Osteocyte (in vitro differentiated cells): Measurements from ENCODE around the gene IL17RA. TPM values are rescaled to one million over a fixed set of nuclear protein-coding genes. Genes with fewer than 3 reads are reported as not detected.

ENCODE experiments used
- DNase-seq: peaks from one replicate; pipeline ENCODE4 v3.0.0; 2021; ENCODE audit warnings: mixed read lengths; ENCODE audit not compliant: unreplicated experiment; ENCODE audit errors: extremely low spot score
- H3K27ac Mint-ChIP-seq: one replicate; pipeline ENCODE4 v1.8.0; 2021; ENCODE audit warnings: mild to moderate bottlenecking, mixed read lengths; ENCODE audit not compliant: unreplicated experiment
- H3K27me3 Mint-ChIP-seq: one replicate; pipeline ENCODE4 v1.8.0; 2021; ENCODE audit warnings: mixed read lengths; ENCODE audit not compliant: unreplicated experiment
- H3K36me3 Mint-ChIP-seq: one replicate; pipeline ENCODE4 v1.8.0; 2021; ENCODE audit warnings: mixed read lengths; ENCODE audit not compliant: unreplicated experiment
- H3K4me1 Mint-ChIP-seq: one replicate; pipeline ENCODE4 v1.8.0; 2021; ENCODE audit warnings: mixed read lengths; ENCODE audit not compliant: unreplicated experiment
- H3K4me3 Mint-ChIP-seq: one replicate; pipeline ENCODE4 v1.8.0; 2021; ENCODE audit warnings: mild to moderate bottlenecking, moderate library complexity, mixed read lengths; ENCODE audit not compliant: unreplicated experiment
- H3K9me3 Mint-ChIP-seq: one replicate; pipeline ENCODE4 v1.8.0; 2021; ENCODE audit warnings: mixed read lengths; ENCODE audit not compliant: unreplicated experiment
- total RNA-seq: library from RNA; stranded (reverse); gene quantifications from 2 replicates; pipeline ENCODE4 v1.2.1, GENCODE V29; 2021
- TF ChIP-seq, protein P1 (sequence below): fragments of 200-600 bp; sonication (generic); IDR thresholded peaks from 2 replicates; pipeline ENCODE4 v1.5.0; 2021; ENCODE audit warnings: antibody characterized with exemption, mild to moderate bottlenecking, moderate library complexity

The IL17RA gene
- total RNA-seq, 1 donor from 2014 or later = 12.1 TPM

DNA sequence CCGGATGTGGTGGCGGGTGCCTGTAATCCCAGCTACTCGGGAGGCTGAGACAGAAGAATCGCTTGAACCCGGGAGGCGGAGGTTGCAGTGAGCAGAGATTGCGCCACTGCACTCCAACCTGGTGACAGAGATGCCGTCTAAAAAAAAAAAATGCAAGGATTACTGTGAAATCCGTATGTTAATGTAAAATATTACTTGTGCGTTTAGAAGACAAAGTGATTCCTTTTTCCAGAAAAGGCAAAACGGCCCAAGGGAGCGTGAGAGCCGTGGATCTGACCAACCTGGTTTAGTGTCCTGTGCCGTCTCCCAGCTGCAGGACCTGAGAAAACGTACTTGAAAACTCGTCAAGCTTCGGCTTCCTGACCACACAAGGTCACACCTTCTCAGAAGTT lies 73.4 kb downstream of the IL17RA start:
- DNase-seq = no peak
- no peaks in the 10 kb centered on the region for H3K9me3 Mint-ChIP-seq
- H3K4me1 Mint-ChIP-seq = peaks cover 21% of the 10 kb centered on the region
- H3K36me3 Mint-ChIP-seq = no peaks in the 10 kb centered on the region
- no peaks in the 10 kb centered on the region for H3K27me3 Mint-ChIP-seq
- H3K27ac Mint-ChIP-seq = peak overlapping the region; percentile 77
- peak overlapping the region; percentile 82 for H3K4me3 Mint-ChIP-seq
- TF ChIP-seq, protein P1, sequence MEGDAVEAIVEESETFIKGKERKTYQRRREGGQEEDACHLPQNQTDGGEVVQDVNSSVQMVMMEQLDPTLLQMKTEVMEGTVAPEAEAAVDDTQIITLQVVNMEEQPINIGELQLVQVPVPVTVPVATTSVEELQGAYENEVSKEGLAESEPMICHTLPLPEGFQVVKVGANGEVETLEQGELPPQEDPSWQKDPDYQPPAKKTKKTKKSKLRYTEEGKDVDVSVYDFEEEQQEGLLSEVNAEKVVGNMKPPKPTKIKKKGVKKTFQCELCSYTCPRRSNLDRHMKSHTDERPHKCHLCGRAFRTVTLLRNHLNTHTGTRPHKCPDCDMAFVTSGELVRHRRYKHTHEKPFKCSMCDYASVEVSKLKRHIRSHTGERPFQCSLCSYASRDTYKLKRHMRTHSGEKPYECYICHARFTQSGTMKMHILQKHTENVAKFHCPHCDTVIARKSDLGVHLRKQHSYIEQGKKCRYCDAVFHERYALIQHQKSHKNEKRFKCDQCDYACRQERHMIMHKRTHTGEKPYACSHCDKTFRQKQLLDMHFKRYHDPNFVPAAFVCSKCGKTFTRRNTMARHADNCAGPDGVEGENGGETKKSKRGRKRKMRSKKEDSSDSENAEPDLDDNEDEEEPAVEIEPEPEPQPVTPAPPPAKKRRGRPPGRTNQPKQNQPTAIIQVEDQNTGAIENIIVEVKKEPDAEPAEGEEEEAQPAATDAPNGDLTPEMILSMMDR = no peak

GRCh38 chr22:17158568-17159503 lies 74.0 kb downstream of the IL17RA start, which contains the start of gene HDHD5:
TSS of gene HDHD5 (minus strand) at chr22:17159277. CDS start at chr22:17159251, 26 bp downstream.
- Mint-ChIP-seq H3K4me1 (peaks cover 21% of the 10 kb centered on the region), H3K36me3 (no peaks in the 10 kb centered on the region), H3K4me3 (peak within 1 kb of the TSS; percentile 87), H3K9me3 (no peaks in the 10 kb centered on the region), H3K27me3 (no peaks in the 10 kb centered on the region), H3K27ac (peak within 1 kb of the TSS; percentile 77)
- peak; percentile 93 for DNase-seq
- TF ChIP-seq, protein P1 = no peak

DNA sequence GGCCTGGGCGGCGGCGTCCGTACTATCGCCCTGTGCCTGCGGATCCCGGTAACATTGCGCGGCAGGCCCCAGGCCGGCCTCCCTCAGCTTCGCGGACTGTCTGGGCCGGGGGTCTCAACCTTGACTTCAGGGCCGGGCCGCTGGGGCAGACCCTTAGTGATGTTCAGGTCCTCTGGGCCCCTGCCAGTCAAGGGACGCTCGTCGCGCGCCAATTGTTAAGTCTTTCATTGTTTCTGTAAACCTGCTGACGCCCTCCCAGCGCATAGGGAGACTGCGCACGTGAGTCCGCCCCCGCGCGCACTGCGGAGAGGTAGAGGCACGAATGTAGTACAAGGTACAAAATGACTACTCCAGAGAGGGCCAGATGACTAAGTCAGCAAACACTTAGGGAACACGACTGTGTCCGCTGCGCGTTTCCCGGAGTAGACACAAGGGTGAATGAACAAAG lies 74.7 kb downstream of the IL17RA start:
- H3K9me3 Mint-ChIP-seq = no peaks in the 10 kb centered on the region
- no peaks in the 10 kb centered on the region for H3K36me3 Mint-ChIP-seq
- H3K4me1 Mint-ChIP-seq = peaks cover 21% of the 10 kb centered on the region
- no peak for DNase-seq
- TF ChIP-seq, protein P1 = no peak
- H3K4me3 Mint-ChIP-seq = peak overlapping the region; percentile 87
- H3K27me3 Mint-ChIP-seq = no peaks in the 10 kb centered on the region
- H3K27ac Mint-ChIP-seq = peak overlapping the region; percentile 69

- no peak for DNase-seq
- no peak overlapping the region for H3K27ac Mint-ChIP-seq
- H3K9me3 Mint-ChIP-seq = no peaks in the 10 kb centered on the region
- no peak overlapping the region for H3K4me3 Mint-ChIP-seq
- TF ChIP-seq, protein P1 = no peak
- no peaks in the 10 kb centered on the region for H3K36me3 Mint-ChIP-seq
- H3K27me3 Mint-ChIP-seq = no peaks in the 10 kb centered on the region
- H3K4me1 Mint-ChIP-seq = peaks cover 10% of the 10 kb centered on the region
Measured at GRCh38 chr22:17161991-17162390, 77.2 kb downstream of the IL17RA start.

- no peak overlapping the region for H3K4me3 Mint-ChIP-seq
- no peak overlapping the region for H3K27ac Mint-ChIP-seq
- no peaks in the 10 kb centered on the region for H3K27me3 Mint-ChIP-seq
- TF ChIP-seq, protein P1 = no peak
- no peaks in the 10 kb centered on the region for H3K9me3 Mint-ChIP-seq
- no peak for DNase-seq
- H3K4me1 Mint-ChIP-seq = peaks cover 12% of the 10 kb centered on the region
- no peaks in the 10 kb centered on the region for H3K36me3 Mint-ChIP-seq
Measured at GRCh38 chr22:17162731-17163130, 77.9 kb downstream of the IL17RA start.
